Measurements from ENCODE around the gene TANK. TPM values are rescaled to one million over a fixed set of nuclear protein-coding genes. Genes with fewer than 3 reads are reported as not detected.

TANK gene
- total RNA-seq, 1 donor from 2014 or later, result 73.8 TPM

DNA sequence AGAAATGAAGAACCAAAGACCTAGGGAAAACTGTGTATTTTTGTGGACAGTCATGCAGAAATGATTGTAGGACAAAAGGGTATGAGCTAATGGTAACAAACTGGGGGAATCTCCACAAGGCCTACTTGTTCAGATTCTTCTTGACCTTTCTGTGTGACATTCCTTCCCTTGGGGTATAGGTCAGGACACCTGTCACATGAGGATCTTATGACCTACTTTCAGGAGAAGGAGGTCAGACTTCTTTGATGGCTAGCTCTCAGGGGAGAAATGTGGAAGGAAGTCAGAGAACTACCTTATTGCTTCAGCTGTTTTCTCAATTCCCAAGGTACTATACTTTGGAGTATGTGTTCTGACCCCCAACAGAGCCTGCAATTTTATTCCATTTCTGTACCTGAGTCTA, 40.7 kb upstream of the TANK start:
- TF ChIP-seq, protein P1, sequence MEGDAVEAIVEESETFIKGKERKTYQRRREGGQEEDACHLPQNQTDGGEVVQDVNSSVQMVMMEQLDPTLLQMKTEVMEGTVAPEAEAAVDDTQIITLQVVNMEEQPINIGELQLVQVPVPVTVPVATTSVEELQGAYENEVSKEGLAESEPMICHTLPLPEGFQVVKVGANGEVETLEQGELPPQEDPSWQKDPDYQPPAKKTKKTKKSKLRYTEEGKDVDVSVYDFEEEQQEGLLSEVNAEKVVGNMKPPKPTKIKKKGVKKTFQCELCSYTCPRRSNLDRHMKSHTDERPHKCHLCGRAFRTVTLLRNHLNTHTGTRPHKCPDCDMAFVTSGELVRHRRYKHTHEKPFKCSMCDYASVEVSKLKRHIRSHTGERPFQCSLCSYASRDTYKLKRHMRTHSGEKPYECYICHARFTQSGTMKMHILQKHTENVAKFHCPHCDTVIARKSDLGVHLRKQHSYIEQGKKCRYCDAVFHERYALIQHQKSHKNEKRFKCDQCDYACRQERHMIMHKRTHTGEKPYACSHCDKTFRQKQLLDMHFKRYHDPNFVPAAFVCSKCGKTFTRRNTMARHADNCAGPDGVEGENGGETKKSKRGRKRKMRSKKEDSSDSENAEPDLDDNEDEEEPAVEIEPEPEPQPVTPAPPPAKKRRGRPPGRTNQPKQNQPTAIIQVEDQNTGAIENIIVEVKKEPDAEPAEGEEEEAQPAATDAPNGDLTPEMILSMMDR (IDR thresholded peaks at IDR 0.05), result no peak
- Mint-ChIP-seq H3K27ac (ENCODE audit: unreplicated experiment) (no peak overlapping the region), H3K36me3 (ENCODE audit: unreplicated experiment) (no peaks in the 10 kb centered on the region), H3K4me1 (ENCODE audit: unreplicated experiment) (peaks cover 35% of the 10 kb centered on the region), H3K27me3 (ENCODE audit: unreplicated experiment) (no peaks in the 10 kb centered on the region), H3K4me3 (ENCODE audit: unreplicated experiment) (no peak overlapping the region), H3K9me3 (ENCODE audit: unreplicated experiment) (no peaks in the 10 kb centered on the region)
- no peak for DNase-seq (ENCODE audit: extremely low spot score, unreplicated experiment)

DNA sequence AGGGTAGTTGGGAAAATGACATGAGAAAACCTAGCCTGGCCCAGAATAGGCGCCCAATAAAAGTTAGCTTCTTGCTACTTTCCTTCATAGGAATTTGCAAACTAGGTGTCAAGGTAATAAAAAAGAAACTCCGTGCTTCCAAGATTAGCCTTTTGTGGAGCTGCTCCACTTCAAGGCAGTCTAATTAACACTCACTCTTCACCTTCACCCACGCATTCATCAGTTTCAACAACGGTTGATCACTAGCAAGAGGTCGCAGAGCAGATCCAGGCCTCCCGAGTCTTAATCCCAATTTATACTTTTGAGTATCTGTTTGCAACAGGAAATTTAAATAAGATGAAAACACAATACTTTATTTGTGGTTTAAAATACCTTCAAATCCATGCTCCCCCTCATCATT, 39.5 kb upstream of the TANK start:
- Mint-ChIP-seq H3K27me3 (ENCODE audit: unreplicated experiment) (no peaks in the 10 kb centered on the region), H3K4me3 (ENCODE audit: unreplicated experiment) (no peak overlapping the region), H3K27ac (ENCODE audit: unreplicated experiment) (no peak overlapping the region), H3K36me3 (ENCODE audit: unreplicated experiment) (no peaks in the 10 kb centered on the region), H3K4me1 (ENCODE audit: unreplicated experiment) (peaks cover 45% of the 10 kb centered on the region), H3K9me3 (ENCODE audit: unreplicated experiment) (no peaks in the 10 kb centered on the region)
- TF ChIP-seq, protein P1 (IDR thresholded peaks at IDR 0.05), result no peak
- DNase-seq (ENCODE audit: extremely low spot score, unreplicated experiment), result no peak

DNA sequence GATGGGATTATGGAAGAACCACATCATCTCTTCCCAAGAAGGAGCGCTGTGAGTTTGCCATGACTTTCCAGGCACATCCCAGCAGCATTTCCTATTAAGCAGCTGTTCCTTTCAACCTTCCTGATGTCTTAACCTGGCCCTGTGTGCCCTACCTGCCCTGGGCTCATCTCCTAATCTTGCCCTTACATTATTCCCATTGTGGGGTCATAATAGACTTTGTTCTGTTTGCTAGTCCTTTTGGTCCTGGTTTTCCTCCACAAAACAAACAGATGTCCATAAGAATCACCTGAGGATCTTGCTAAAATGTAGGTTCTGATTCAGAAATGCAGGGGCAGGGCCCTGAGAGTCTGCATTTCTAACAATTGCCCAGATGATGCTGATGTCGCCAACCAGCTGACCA, 38.6 kb upstream of the TANK start:
- TF ChIP-seq, protein P1 (IDR thresholded peaks at IDR 0.05), result no peak
- no peak for DNase-seq (ENCODE audit: extremely low spot score, unreplicated experiment)
- no peak overlapping the region for H3K4me3 Mint-ChIP-seq (ENCODE audit: unreplicated experiment)
- peak overlapping the region; percentile 94 for H3K27ac Mint-ChIP-seq (ENCODE audit: unreplicated experiment)
- H3K4me1 Mint-ChIP-seq (ENCODE audit: unreplicated experiment), result peaks cover 46% of the 10 kb centered on the region
- H3K9me3 Mint-ChIP-seq (ENCODE audit: unreplicated experiment), result no peaks in the 10 kb centered on the region
- no peaks in the 10 kb centered on the region for H3K36me3 Mint-ChIP-seq (ENCODE audit: unreplicated experiment)
- H3K27me3 Mint-ChIP-seq (ENCODE audit: unreplicated experiment), result no peaks in the 10 kb centered on the region

DNA sequence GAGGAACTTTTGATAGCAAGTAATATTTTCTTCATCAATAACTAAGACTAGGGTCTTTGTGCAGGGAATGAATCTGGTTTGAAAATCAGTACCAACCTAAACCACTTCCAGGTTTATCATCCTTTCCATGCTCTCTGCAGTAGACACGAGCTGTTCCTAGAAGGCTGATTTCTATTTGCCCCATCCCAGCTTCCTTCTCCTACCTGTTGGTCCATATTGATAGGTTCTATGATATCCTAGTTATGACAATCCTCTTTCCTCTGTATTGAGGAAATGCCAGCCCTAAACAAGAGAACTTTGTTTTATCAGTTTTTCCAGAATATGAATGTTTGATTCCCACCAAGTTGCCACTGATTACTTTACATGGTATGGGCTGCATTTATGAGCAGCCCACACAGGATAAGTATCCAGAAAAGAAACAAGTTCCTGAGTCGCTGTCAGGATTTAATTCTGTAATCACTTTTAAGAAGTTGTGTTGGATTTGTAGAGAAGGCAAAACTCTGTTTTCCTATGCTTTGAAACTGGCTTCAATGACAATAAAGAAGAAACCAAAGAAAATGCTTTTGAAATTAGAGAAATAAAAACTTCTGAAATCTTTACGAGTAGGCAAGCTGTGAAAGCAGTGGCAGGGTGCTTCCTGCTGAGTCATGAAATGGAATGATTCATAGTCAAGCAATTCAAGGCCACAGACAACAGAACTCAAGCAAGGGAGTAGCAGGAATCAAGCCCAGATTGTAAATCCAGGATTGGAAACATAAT, 37.3 kb upstream of the TANK start:
- H3K4me1 Mint-ChIP-seq (ENCODE audit: unreplicated experiment), result peaks cover 46% of the 10 kb centered on the region
- no peaks in the 10 kb centered on the region for H3K27me3 Mint-ChIP-seq (ENCODE audit: unreplicated experiment)
- DNase-seq (ENCODE audit: extremely low spot score, unreplicated experiment), result no peak
- no peaks in the 10 kb centered on the region for H3K9me3 Mint-ChIP-seq (ENCODE audit: unreplicated experiment)
- peak overlapping the region; percentile 39 for H3K4me3 Mint-ChIP-seq (ENCODE audit: unreplicated experiment)
- peak overlapping the region; percentile 94 for H3K27ac Mint-ChIP-seq (ENCODE audit: unreplicated experiment)
- H3K36me3 Mint-ChIP-seq (ENCODE audit: unreplicated experiment), result no peaks in the 10 kb centered on the region
- TF ChIP-seq, protein P1 (IDR thresholded peaks at IDR 0.05), result no peak

DNA sequence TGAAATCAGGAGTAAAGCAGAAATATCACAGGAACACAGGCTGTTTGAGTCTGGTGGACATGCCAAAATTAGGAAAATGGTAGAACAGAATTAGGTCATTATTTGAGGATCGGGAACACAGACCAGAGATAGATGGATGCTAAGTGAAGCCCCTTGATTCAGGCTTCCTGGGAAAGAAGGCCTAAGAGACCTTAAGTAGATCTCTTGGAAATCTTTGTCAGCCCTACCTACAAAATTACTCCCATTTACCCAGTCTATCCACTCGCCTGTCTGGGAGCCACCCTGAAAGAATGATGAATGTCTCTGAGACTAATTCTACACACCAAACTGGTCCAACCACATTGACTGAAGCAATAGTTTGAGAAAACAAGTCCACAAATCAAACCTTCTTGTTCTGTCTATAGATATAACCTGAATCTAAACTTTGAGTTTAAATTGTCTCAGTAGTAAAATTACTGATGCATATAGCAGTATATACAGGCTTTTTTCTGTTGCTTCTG, 36.6 kb upstream of the TANK start:
- peak overlapping the region; percentile 39 for H3K4me3 Mint-ChIP-seq (ENCODE audit: unreplicated experiment)
- H3K9me3 Mint-ChIP-seq (ENCODE audit: unreplicated experiment), result no peaks in the 10 kb centered on the region
- TF ChIP-seq, protein P1 (IDR thresholded peaks at IDR 0.05), result no peak
- no peaks in the 10 kb centered on the region for H3K27me3 Mint-ChIP-seq (ENCODE audit: unreplicated experiment)
- no peak for DNase-seq (ENCODE audit: extremely low spot score, unreplicated experiment)
- peak overlapping the region; percentile 94 for H3K27ac Mint-ChIP-seq (ENCODE audit: unreplicated experiment)
- H3K36me3 Mint-ChIP-seq (ENCODE audit: unreplicated experiment), result no peaks in the 10 kb centered on the region
- H3K4me1 Mint-ChIP-seq (ENCODE audit: unreplicated experiment), result peaks cover 46% of the 10 kb centered on the region
